ACC112 (cell line): Measurements from ENCODE around the gene USP20.

Experiments
- H2AFZ ChIP-seq: fragments of 200-600 bp; sonication (generic); one replicate; pipeline ENCODE4 v1.6.0; 2017; ENCODE audit warnings: antibody characterized with exemption, low read length; ENCODE audit not compliant: unreplicated experiment
- H3K27ac ChIP-seq: fragments of 200-600 bp; sonication (generic); 2 replicates; pipeline ENCODE4 v1.5.1; 2014; ENCODE audit warnings: low read depth, mild to moderate bottlenecking, antibody characterized with exemption, low read length, moderate library complexity
- H3K27me3 ChIP-seq: fragments of 200-600 bp; sonication (generic); 2 replicates; pipeline ENCODE4 v1.6.1; 2014; ENCODE audit warnings: mild to moderate bottlenecking, antibody characterized with exemption, low read length, moderate library complexity, mixed read lengths; ENCODE audit not compliant: insufficient read depth
- H3K36me3 ChIP-seq: fragments of 200-600 bp; sonication (generic); 2 replicates; pipeline ENCODE4 v1.6.1; 2016; ENCODE audit warnings: mild to moderate bottlenecking, antibody characterized with exemption, low read length, moderate library complexity, mixed read lengths; ENCODE audit not compliant: insufficient read depth
- H3K4me1 ChIP-seq: fragments of 200-600 bp; sonication (generic); one replicate; pipeline ENCODE4 v1.6.1; 2016; ENCODE audit warnings: low read length, mixed read lengths; ENCODE audit not compliant: insufficient read depth, unreplicated experiment, control insufficient read depth
- H3K4me3 ChIP-seq: fragments of 200-600 bp; sonication (generic); 2 replicates; pipeline ENCODE4 v1.5.1; 2014; ENCODE audit warnings: mild to moderate bottlenecking, low read depth, low read length
- H3K79me2 ChIP-seq: fragments of 200-600 bp; sonication (generic); one replicate; pipeline ENCODE4 v1.6.0; 2016; ENCODE audit warnings: low read length; ENCODE audit not compliant: control insufficient read depth, unreplicated experiment, insufficient read depth

The USP20 gene

GRCh38 chr9:129866394-129867135 lies 31.3 kb downstream of the USP20 start:
- H3K4me3 ChIP-seq, result no peak overlapping the region
- H3K79me2 ChIP-seq, result no peaks in the 10 kb centered on the region
- H3K27me3 ChIP-seq, result no peaks in the 10 kb centered on the region
- H2AFZ ChIP-seq, result no peak overlapping the region
- H3K27ac ChIP-seq, result no peak overlapping the region
- H3K36me3 ChIP-seq, result no peaks in the 10 kb centered on the region
- H3K4me1 ChIP-seq, result no peaks in the 10 kb centered on the region

DNA sequence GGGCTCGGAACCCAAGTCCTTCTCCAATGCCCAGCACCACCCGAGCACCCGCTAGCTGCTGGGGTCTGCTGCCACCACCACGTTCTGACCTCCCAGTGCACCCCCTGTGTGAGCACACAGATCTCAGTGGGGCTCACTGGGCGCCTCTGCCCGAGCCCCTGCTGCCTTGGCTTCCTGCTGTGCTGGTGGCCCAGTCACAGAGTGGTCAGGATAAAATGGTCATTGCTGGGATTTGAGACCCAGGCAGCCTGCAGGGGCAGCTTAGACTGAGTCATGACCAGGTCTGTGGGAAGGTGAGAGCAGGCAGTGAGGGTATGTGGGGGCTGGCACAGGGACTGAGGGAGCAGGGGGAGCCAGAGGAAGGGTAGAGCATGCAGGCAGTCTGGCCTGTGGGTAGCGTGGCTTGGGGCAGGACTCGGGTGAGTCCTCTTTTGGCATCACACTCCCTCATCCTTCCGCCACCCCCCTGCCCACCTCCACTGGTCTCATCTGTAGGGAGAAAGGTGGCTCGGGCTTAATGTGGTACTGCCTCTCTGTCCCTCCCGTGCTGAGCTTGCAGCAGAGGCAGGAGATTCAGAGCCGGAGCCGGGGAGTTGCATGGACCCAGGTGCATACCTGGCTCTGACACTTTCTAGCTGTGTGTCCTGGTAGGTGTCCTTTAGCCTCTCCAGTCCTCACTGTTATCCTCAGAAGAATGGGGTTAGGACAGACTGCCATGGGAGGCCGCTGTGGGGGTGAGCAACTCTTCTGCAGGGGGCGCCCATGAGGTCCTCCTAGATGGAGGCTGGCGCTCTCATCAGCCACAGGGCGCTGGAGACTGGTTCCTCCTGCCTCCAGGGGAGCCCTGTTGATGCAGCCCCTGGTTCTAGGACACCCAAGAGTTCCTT lies 32.1 kb downstream of the USP20 start:
- Histone ChIP-seq H3K79me2 (no peaks in the 10 kb centered on the region), H3K36me3 (no peaks in the 10 kb centered on the region), H3K27me3 (no peaks in the 10 kb centered on the region), H3K27ac (no peak overlapping the region), H2AFZ (no peak overlapping the region), H3K4me1 (no peaks in the 10 kb centered on the region), H3K4me3 (no peak overlapping the region)

DNA sequence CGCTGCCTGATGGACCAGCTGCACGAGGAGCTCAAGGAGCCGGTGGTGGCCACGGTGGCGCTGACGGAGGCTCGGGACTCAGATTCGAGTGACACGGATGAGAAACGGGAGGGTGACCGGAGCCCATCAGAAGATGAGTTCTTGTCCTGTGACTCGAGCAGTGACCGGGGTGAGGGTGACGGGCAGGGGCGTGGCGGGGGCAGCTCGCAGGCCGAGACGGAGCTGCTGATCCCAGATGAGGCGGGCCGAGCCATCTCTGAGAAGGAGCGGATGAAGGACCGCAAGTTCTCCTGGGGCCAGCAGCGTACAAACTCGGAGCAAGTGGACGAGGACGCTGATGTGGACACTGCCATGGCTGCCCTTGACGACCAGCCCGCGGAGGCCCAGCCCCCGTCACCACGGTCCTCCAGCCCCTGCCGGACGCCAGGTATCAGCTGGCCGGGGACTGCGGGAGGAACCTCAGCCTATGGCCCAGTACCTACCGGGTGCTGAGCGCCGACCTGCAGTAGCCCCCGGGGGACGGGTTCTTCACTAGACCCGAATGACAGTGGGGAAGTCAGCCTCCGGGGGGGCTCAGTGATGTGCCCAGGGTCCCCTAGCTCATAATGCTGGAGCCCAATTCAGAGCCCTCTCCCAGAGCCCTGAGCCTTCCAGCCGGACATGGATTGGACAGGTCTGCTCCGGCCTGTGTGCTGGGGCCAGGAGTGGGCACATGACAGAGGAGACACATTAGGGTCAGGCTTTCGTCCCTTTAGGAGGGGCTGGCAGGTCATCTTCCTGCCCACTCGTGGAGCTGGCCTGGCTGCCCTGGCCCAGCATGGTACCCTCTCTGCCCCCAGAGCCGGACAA lies 33.0 kb downstream of the USP20 start:
- Histone ChIP-seq H3K27me3 (no peaks in the 10 kb centered on the region), H3K79me2 (no peaks in the 10 kb centered on the region), H3K4me1 (no peaks in the 10 kb centered on the region), H3K4me3 (no peak overlapping the region), H2AFZ (no peak overlapping the region), H3K36me3 (no peaks in the 10 kb centered on the region), H3K27ac (no peak overlapping the region)

GRCh38 chr9:129868872-129869486 lies 33.7 kb downstream of the USP20 start:
- Histone ChIP-seq H2AFZ (no peak overlapping the region), H3K4me3 (no peak overlapping the region), H3K27ac (no peak overlapping the region), H3K4me1 (no peaks in the 10 kb centered on the region), H3K79me2 (no peaks in the 10 kb centered on the region), H3K36me3 (no peaks in the 10 kb centered on the region), H3K27me3 (no peaks in the 10 kb centered on the region)

DNA sequence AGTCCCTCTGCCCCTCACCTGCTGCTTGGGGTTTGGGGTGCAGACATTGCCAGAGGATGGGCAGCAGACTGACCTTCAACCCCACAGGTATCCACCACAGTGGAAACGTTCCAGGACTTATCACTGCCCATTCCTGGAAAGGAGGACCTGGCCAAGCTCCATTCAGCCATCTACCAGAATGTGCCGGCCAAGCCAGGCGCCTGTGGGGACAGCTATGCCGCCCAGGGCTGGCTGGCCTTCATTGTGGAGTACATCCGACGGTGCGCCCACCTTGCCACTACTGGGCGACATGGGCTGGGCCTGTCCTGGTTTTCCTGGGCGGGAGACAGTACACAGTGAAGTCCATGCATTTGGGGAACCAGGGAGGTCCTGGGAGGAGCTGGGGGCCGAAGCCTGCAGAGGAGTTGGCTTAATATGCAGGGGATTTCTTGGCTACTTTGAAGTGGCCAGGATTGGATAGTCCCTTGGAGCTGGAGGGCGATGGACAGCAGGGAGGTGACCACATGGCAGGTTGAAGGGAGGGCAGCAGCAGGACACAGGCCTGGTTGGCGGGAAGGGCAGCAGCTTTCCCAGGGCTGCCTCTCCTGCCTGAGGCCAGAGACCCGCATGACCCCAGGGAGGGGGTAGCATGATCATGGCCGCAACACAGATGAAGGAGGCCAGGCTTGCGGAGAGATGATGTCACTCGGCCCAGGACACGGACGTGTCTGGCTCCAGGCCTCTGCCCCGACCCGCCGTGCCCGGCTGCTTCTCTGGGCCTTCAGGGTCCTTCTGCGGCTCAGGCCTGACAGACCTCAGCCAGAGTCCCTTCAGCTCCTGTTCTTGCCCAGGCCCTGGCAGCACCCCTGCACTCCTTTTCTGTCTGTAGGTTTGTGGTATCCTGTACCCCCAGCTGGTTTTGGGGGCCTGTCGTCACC lies 34.6 kb downstream of the USP20 start:
- H3K79me2 ChIP-seq, result no peaks in the 10 kb centered on the region
- no peak overlapping the region for H2AFZ ChIP-seq
- H3K27ac ChIP-seq, result no peak overlapping the region
- H3K27me3 ChIP-seq, result no peaks in the 10 kb centered on the region
- H3K36me3 ChIP-seq, result no peaks in the 10 kb centered on the region
- no peak overlapping the region for H3K4me3 ChIP-seq
- H3K4me1 ChIP-seq, result no peaks in the 10 kb centered on the region

DNA sequence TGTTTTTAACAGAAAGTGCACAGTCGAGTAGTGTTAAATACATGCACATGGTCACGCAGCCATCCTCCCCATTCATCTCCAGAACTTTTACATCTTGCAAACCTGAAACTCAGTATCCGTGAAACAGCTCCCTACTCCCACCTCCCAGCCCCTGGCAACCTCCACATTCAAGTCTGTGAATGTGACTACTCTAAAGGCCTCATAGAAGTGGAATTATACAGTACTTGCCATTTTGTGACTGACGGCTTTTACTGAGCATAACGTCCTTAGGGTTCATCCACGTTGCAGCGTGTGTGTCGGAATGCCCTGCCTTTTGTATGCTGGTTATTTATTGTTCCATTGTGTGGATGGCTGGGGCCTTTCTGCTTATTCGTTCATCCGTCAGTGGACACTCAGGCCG lies 35.8 kb downstream of the USP20 start:
- Histone ChIP-seq H3K27me3 (no peaks in the 10 kb centered on the region), H3K4me1 (no peaks in the 10 kb centered on the region), H3K36me3 (no peaks in the 10 kb centered on the region), H2AFZ (no peak overlapping the region), H3K79me2 (no peaks in the 10 kb centered on the region), H3K4me3 (no peak overlapping the region), H3K27ac (no peak overlapping the region)

DNA sequence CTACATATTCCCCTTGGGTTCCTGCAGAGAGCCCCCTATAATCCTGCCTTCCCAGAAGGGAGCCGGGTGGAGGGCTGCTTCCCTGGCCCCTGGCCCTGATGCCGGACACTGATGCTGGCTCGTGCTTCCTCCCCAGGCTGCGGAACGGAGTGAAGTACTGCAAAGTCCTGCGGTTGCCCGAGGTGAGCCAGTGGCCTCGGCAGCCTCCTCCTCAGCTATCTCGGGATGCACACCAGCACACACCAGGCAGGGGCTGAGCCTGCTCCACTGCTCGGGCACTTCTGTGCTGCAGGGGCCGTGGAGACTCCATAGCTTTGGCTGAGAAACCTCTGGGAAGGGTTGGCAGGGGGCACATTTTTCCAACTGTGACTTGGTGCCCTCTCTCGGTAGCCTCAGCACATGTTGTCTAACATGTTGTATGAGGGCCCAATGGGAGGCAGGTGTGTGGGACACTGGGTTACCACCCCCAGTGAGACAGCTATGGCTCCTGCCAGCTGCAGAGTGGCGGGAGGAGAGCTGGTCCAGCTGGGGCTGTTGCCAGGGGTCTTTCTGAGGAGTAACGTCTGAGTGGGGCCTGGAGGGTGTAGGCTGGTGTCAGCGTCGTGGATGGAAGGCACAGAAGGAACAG lies 38.4 kb downstream of the USP20 start:
- H3K79me2 ChIP-seq, result no peaks in the 10 kb centered on the region
- H3K36me3 ChIP-seq, result no peaks in the 10 kb centered on the region
- H3K27me3 ChIP-seq, result no peaks in the 10 kb centered on the region
- no peak overlapping the region for H3K27ac ChIP-seq
- H3K4me1 ChIP-seq, result no peaks in the 10 kb centered on the region
- no peak overlapping the region for H2AFZ ChIP-seq
- H3K4me3 ChIP-seq, result no peak overlapping the region

GRCh38 chr9:129874261-129875101 lies 39.2 kb downstream of the USP20 start:
- no peak overlapping the region for H3K27ac ChIP-seq
- H3K79me2 ChIP-seq, result no peaks in the 10 kb centered on the region
- no peaks in the 10 kb centered on the region for H3K4me1 ChIP-seq
- no peaks in the 10 kb centered on the region for H3K36me3 ChIP-seq
- H3K4me3 ChIP-seq, result no peak overlapping the region
- H3K27me3 ChIP-seq, result no peaks in the 10 kb centered on the region
- H2AFZ ChIP-seq, result no peak overlapping the region

GRCh38 chr9:129875181-129875611 lies 39.9 kb downstream of the USP20 start:
- Histone ChIP-seq H3K27me3 (no peaks in the 10 kb centered on the region), H3K79me2 (no peaks in the 10 kb centered on the region), H3K27ac (no peak overlapping the region), H3K4me3 (no peak overlapping the region), H3K4me1 (no peaks in the 10 kb centered on the region), H3K36me3 (no peaks in the 10 kb centered on the region), H2AFZ (no peak overlapping the region)
